PC-9 (cell line): ENCODE measurements around the gene GZMB. TPM values are rescaled to one million over a fixed set of nuclear protein-coding genes. Genes with fewer than 3 reads are reported as not detected.

Source experiments
- BruUV-seq: library from RNA; stranded (reverse); fragments of 400-500 nt; replicated peaks from 2 replicates; lab custom pipeline; 2021; lab: Mats Ljungman, UMichigan
- CTCF ChIA-PET: fragments of 300-600 bp; sonication (Branson Sonifier 250); formaldehyde crosslinking; loops from one replicate; lab custom pipeline; 2022; ENCODE audit warnings: antibody characterized with exemption; lab: Charles Lee
- POLR2A ChIA-PET: fragments of 300-600 bp; sonication (Branson Sonifier 250); formaldehyde crosslinking; loops from one replicate; lab custom pipeline; 2022; ENCODE audit warnings: antibody characterized with exemption; ENCODE audit not compliant: unreplicated experiment; lab: Charles Lee
- DNase-seq, 2 experiments: peaks; one replicate each; pipeline versions ENCODE4 v3.0.0 to v3.0.0-alpha.2; 2015 to 2022; ENCODE audit warnings: mixed read lengths in 1 of 2
- H2AFZ ChIP-seq: fragments of 200-600 bp; sonication (generic); 2 replicates; pipeline ENCODE4 v1.8.1; 2017; ENCODE audit warnings: antibody characterized with exemption
- H3F3A ChIP-seq: fragments of 200-600 bp; sonication (generic); 2 replicates; pipeline ENCODE4 v1.8.1; 2017; ENCODE audit warnings: antibody characterized with exemption, mild to moderate bottlenecking, low read depth; ENCODE audit not compliant: insufficient read depth
- H3K27ac ChIP-seq: fragments of 200-600 bp; sonication (generic); 2 replicates; pipeline ENCODE4 v1.6.1; 2016; ENCODE audit warnings: mixed run types
- H3K27me3 ChIP-seq: fragments of 200-600 bp; sonication (generic); 2 replicates; pipeline ENCODE4 v1.6.1; 2016; ENCODE audit warnings: low read depth, mixed run types; ENCODE audit not compliant: insufficient read depth
- H3K36me3 ChIP-seq: fragments of 200-600 bp; sonication (generic); 2 replicates; pipeline ENCODE4 v1.6.1; 2016; ENCODE audit warnings: low read depth, mixed run types
- H3K4me1 ChIP-seq: fragments of 200-600 bp; sonication (generic); replicated peaks from 2 replicates; pipeline ENCODE4 v1.6.1; 2016; ENCODE audit warnings: mixed run types; ENCODE audit not compliant: insufficient read depth
- H3K4me2 ChIP-seq: fragments of 200-600 bp; sonication (generic); 2 replicates; pipeline ENCODE4 v1.6.1; 2017; ENCODE audit warnings: mixed run types
- H3K4me3 ChIP-seq: fragments of 200-600 bp; sonication (generic); 2 replicates; pipeline ENCODE4 v1.6.1; 2016; ENCODE audit warnings: mixed run types
- H3K79me2 ChIP-seq: fragments of 200-600 bp; sonication (generic); 2 replicates; pipeline ENCODE4 v1.6.1; 2017; ENCODE audit warnings: low read depth, mixed run types
- H3K9me2 ChIP-seq: fragments of 200-600 bp; sonication (generic); 2 replicates; pipeline ENCODE4 v1.8.1; 2017; ENCODE audit warnings: mild to moderate bottlenecking; ENCODE audit not compliant: insufficient read depth
- H3K9me3 ChIP-seq: fragments of 200-600 bp; sonication (generic); 2 replicates; pipeline ENCODE4 v1.8.1; 2016; ENCODE audit warnings: low read depth; ENCODE audit not compliant: insufficient read depth
- H4K20me1 ChIP-seq: fragments of 200-600 bp; sonication (generic); 2 replicates; pipeline ENCODE4 v1.8.1; 2017; ENCODE audit not compliant: insufficient read depth
- EZH2 ChIP-seq: fragments of 200-600 bp; sonication (generic); IDR thresholded peaks from 2 replicates; pipeline ENCODE4 v1.8.0; 2017; ENCODE audit warnings: antibody characterized with exemption, low read depth
- intact Hi-C: fragments of 100-400 bp; cut with micrococcal nuclease; formaldehyde crosslinking; loops from one replicate; pipeline ENCODE4 v1.10.0; 2022; ENCODE audit not compliant: unreplicated experiment
- total RNA-seq: library from RNA; stranded (reverse); gene quantifications from 2 replicates; pipeline ENCODE4 v1.2.3, GENCODE V29; 2021
- TF ChIP-seq, protein P1 (sequence below): fragments of 200-600 bp; sonication (generic); conservative IDR thresholded peaks from 2 replicates; pipeline ENCODE4 v1.6.1; 2017; ENCODE audit warnings: mixed run types, antibody characterized with exemption, mild to moderate bottlenecking, moderate library complexity

Gene GZMB
- total RNA-seq, 1 experiment from 2014 or later, result not detected

DNA sequence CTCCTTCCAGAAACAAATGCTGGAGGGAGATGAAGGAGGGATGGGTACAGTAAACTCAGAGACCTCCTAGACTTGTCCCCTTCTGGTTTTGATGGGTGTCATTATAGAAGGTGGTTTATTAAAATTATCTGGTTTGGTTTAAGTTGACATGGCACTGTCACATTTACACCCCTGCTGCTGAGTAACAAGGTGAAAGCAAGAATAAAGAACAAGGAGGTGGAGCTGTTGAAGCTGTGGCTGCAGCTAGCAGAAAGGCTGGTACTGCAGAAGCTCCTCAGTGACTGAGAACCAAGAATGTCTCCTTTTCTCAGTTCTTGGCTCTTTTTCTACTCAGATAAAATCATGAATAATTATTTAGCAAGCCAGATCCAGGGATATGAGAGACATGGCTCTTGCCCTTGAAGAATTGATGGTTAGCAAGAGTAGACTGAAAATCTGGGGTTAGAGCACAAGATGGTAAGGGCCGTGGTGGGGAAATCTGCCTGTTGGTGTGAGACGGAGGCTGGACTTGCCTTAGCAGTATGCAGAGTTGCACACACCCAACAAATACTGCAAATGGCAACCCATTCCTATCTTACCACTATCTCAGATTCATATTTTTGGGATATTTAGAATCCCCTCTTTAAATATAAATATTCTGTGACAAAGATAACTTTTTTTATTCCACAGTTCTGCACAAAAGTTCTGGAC, 24.2 kb downstream of the GZMB start, which contains the start of gene GZMH:
Gene GZMH (minus strand): TSS at position 31 of the 690 bp plus-strand sequence. CDS start 72 bp downstream, outside the sequence.
- no peaks in the 10 kb centered on the region for H3K79me2 ChIP-seq
- no peaks in the 10 kb centered on the region for H4K20me1 ChIP-seq
- BruUV-seq, result no TSS peak
- H3K27ac ChIP-seq, result no peak within 1 kb of the TSS
- no peaks in the 10 kb centered on the region for H3K27me3 ChIP-seq
- intact Hi-C loops, result no loop called here
- H3K4me2 ChIP-seq, result no peak within 1 kb of the TSS
- no peaks in the 10 kb centered on the region for H3K9me2 ChIP-seq
- H3F3A ChIP-seq, result no peaks in the 10 kb centered on the region
- TF ChIP-seq, protein P1, sequence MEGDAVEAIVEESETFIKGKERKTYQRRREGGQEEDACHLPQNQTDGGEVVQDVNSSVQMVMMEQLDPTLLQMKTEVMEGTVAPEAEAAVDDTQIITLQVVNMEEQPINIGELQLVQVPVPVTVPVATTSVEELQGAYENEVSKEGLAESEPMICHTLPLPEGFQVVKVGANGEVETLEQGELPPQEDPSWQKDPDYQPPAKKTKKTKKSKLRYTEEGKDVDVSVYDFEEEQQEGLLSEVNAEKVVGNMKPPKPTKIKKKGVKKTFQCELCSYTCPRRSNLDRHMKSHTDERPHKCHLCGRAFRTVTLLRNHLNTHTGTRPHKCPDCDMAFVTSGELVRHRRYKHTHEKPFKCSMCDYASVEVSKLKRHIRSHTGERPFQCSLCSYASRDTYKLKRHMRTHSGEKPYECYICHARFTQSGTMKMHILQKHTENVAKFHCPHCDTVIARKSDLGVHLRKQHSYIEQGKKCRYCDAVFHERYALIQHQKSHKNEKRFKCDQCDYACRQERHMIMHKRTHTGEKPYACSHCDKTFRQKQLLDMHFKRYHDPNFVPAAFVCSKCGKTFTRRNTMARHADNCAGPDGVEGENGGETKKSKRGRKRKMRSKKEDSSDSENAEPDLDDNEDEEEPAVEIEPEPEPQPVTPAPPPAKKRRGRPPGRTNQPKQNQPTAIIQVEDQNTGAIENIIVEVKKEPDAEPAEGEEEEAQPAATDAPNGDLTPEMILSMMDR, result no peak
- no peak for TF ChIP-seq EZH2
- H3K36me3 ChIP-seq, result no peaks in the 10 kb centered on the region
- no peaks in the 10 kb centered on the region for H3K9me3 ChIP-seq
- no peak within 1 kb of the TSS for H3K4me3 ChIP-seq
- ChIA-PET CTCF (no interaction called here), POLR2A (no interaction called here)
- H2AFZ ChIP-seq, result no peak within 1 kb of the TSS
- no peak for DNase-seq
- no peaks in the 10 kb centered on the region for H3K4me1 ChIP-seq

DNA sequence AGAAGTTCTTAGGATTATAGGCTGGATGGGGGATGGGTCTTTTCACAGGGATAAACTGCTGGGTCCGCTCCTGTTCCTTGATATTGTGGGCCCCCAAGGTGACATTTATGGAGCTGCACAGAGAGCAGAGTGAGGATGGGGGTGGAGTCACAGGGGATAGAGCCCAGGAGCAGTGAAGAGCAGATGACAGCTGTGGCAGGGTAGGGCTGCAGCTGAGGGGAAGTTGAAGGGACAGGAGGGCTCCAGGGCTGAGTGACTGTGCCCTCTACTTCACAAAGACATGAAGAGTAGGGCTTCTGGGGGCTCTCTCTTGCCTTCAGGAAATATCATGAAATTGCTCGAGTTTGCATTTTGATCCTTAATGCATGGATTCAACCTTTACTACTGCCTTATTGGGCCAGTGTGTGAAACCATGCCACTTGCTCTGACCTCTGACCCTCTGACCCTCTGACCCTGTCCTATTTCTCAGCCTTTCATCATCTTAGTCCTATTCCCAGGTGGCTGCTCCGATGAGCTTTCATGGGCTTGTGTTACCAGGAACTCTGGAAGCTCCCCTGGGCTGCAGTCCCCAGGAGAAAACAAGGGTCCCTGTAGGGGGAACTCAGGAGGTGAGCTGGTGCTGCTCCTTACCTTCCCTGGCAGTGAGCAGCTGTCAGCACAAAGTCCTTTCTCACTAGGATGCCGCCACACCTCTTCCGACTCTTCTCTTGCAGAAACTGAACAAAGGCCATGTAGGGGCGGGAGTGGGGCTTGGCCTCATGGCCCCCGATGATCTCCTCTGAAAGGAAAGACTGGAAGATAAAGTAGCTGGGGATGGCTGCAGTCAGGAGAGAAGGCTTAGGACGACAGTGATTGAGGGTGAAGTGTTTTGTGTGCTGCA, 26.1 kb downstream of the GZMB start:
- Histone ChIP-seq H3F3A (no peaks in the 10 kb centered on the region), H3K9me2 (no peaks in the 10 kb centered on the region), H4K20me1 (no peaks in the 10 kb centered on the region), H3K4me2 (no peak overlapping the region), H3K36me3 (no peaks in the 10 kb centered on the region), H3K79me2 (no peaks in the 10 kb centered on the region), H3K27me3 (no peaks in the 10 kb centered on the region), H3K27ac (no peak overlapping the region), H3K4me1 (no peaks in the 10 kb centered on the region), H2AFZ (no peak overlapping the region), H3K9me3 (no peaks in the 10 kb centered on the region), H3K4me3 (no peak overlapping the region)
- BruUV-seq, result no TSS peak
- intact Hi-C loops, result no loop called here
- DNase-seq, result no peak
- CTCF ChIA-PET, result no interaction called here
- TF ChIP-seq EZH2, result no peak
- TF ChIP-seq, protein P1, result no peak
- POLR2A ChIA-PET, result no interaction called here

DNA sequence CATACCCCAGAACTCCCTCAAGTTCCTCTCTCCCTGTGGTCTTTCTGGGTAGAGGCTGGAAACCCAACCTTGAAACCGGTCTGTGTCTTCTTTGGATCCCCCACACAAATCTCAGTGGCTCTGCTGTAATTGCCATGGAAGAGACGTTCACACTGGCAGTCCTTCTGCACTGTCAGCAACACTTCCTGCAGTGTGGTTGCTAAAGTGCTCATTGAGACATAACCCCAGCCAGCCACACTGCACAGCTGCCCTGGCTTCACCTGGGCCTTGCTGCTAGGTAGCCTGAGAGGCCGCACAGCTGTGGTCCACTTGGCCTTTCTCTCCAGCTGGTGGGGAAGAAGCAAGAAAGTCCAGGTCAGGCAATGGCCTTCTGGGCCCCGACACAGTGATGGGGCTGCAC, 26.9 kb downstream of the GZMB start:
- DNase-seq, result no peak
- TF ChIP-seq, protein P1, result no peak
- TF ChIP-seq EZH2, result no peak
- Histone ChIP-seq H3K9me2 (no peaks in the 10 kb centered on the region), H3K27ac (no peak overlapping the region), H3K27me3 (no peaks in the 10 kb centered on the region), H3K4me2 (no peak overlapping the region), H2AFZ (no peak overlapping the region), H3K79me2 (no peaks in the 10 kb centered on the region), H3K4me3 (no peak overlapping the region), H3K36me3 (no peaks in the 10 kb centered on the region), H3F3A (no peaks in the 10 kb centered on the region), H3K9me3 (no peaks in the 10 kb centered on the region), H4K20me1 (no peaks in the 10 kb centered on the region), H3K4me1 (no peaks in the 10 kb centered on the region)
- ChIA-PET POLR2A (no interaction called here), CTCF (no interaction called here)
- BruUV-seq, result no TSS peak
- intact Hi-C loops, result no loop called here
